Right renal cortex interstitium (tissue), 3 donors: ENCODE data around the gene ITGA7. TPM values are rescaled to one million over a fixed set of nuclear protein-coding genes. Genes with fewer than 3 reads are reported as not detected.
A peak's percentile ranks its signal among the peaks of the same experiment; 100 is the strongest.

Experiments used
- DNase-seq, 3 donors: peaks; one replicate each; pipeline ENCODE4 v3.0.0-alpha.2; 2013; ENCODE audit warnings: low read depth in 3 of 3, low spot score in 2 of 3
- polyA plus RNA-seq, 3 donors: library from polyadenylated mRNA; unstranded; fragments of 120-200 nt; gene quantifications; one replicate each; pipeline ENCODE4 v1.2.1, GENCODE V29; 2013; ENCODE audit not compliant: insufficient read length in 3 of 3

The ITGA7 gene
- polyA plus RNA-seq, 3 donors: 22.3 to 27.7 (median 22.5) TPM

DNA sequence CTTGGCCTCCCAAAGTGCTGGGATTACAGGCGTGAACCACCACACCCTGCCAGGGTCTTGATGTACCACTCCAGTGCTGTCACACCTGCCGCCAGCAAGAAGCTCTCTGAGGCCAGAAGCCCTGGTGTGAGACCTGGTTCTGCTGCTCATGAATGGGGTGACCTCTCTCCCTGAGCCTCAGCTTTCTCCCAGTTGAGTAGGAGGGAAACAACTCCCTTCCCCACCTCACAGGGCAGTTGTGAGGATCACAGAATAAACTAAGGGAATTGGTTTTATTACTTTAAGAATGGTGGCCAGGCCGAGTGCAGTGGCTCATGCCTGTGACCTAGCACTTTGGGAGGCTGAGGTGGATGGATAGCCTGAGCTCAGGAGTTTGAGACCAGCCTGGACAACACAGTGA is 26.9 kb upstream of the ITGA7 start:
- no peak for DNase-seq

DNA sequence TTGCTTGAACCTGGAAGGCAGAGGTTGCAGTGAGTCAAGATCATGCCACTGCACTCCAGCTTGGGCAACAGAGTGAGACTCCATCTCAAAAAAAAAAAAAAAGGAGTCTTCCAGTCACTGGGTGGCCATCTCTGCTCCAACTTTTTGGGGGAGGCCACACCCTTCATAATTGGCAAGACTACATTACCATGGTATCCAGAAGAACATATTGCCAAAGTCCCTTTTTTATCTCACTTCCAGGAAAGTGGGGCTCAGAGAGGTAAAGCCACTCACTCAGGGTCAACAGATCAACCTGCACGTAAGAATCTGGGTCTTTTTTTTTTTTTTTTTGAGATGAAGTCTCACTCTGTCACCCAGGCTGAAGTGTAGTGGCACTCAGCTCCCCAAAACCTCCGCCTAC is 26.2 kb upstream of the ITGA7 start:
- no peak for DNase-seq

DNA sequence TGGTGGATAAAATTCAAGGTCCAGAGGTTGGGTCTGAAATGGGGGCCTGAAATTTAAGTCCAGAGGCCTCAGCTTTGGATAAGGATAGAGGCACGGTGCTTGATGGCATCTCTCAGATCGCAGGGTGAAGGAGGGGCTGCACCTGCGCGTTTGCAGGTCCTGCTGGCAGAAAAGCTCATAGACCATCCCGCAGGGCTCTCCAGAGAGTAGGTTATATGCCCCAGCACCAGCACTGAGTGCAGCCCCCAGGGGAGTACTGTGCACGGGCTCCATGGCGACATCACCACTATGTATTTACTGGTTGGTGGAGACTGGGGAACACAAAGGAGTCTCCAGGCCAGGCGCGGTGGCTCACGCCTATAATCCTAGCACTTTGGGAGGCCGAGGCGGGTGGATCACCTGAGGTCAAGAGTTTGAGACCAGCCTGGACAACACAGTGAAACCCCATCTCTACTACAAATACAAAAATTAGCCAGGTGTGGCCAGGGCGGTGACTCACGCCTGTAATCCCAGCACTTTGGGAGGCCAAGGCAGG is 25.4 kb upstream of the ITGA7 start:
- no peak for DNase-seq

DNA sequence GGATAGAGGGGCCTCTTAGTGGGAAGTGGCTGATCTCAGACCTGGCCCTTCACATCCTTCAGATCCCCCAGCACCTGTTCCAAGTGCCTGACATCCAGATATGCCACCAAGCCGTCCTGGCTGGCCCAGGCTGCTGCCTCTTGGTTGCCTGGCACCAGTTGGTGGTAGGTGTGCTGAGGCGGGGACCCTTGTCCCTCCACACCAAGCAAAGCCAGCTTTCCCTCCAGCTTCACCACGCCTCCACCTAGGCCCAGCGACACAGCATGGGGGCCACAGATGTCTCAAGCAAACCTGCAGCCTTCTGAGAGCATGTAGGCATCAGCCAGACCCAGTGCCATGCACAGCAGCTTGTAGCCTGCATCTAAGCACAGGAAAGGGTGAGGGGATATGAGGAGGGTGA is 24.6 kb upstream of the ITGA7 start:
- DNase-seq: no peak

DNA sequence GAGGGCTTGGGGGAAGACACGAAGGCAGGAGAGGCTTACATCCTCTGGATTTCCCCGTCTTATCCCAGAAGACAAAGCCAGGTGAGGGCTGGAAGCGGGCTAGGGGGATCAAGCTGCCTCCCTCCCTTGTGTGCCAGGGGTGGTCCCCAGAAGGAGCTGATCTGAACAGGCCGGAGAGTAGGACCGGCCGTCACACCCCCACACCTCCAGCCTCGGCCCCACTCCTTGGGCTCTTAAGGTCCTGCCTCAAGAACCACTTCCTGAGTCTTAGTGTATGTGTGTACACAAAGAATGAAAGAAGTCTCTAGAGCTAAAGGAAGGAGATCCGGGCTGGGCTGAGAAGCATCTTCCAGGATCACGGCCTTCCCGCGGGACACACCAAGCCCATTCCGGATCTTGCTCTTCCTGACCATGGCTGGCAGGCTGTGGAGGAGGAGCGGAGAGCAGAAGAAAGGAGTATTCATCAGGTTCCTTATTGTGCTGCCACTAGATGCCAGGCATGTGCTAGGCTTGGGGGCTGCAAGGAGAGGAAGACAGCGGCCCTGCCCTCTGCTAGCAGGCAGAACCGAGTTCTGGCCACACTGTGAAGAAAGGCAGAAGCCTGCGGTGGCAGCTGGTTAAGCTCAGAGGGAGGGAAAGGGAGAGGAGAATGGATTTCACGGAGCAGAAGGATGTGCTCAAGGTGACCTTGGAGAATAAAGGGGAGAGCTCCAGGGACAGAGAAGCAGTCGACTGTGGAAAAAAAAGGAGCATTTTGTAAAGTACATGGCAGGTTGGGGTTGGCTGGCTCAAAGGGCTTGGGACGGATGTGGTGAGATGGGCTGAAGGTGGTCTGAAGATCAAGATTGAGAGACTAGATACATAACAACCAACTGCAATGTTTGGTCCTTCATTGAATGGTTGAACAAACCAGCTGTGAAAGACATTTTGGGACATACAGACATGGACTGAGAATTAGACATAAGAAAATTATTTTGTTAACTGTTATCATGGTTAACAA is 22.4 kb upstream of the ITGA7 start:
- DNase-seq: no peak

DNA sequence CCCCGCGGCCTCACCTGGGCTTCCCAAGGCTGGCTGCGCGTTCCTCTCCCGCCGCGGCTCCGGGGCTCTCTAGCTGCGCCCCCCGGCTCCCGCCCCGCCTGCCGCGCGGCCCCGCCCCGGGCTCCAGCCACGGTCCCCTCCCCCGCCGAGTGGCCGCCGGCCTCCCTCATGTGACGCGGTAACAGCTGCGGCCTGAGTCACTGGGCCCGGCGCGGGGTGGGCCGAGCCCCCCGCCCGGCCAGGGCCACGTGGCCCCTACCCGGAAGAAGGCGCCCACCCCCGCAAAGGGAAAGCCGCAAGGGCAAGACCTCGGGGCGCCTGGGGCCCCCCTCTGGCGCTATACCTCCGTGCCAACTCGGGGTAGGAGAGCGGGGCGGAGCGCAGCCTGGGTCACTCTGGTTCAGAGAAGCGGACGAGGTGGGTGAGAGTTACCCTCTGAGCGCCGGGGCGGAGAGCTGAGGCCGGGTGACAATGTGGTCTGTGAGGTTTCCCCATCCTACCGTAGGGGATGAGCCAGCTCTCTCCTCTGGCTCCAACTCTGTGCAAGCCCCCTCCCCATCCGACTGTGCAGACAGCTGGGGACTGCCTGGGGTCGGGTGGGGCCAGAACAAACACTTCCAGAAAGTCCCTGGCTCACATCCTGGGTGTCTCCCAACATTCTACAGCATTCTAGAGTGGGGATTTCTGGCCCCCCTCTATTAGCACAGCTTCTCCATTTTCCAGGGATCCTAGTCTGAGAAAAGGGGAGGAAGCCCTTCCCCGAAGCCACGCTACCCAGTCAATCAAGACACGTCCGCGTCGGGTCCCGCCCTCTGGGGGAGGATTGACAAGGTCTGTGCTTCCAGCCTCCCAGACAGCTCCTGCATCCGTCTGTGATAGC is 21.5 kb upstream of the ITGA7 start, which contains the start of gene CD63:
Gene CD63 (minus strand): TSS at position 71 of the 880 bp plus-strand sequence. CDS start 668 bp downstream, outside the sequence.
- peak in 1 of 3 donors; percentile 78 for DNase-seq

DNA sequence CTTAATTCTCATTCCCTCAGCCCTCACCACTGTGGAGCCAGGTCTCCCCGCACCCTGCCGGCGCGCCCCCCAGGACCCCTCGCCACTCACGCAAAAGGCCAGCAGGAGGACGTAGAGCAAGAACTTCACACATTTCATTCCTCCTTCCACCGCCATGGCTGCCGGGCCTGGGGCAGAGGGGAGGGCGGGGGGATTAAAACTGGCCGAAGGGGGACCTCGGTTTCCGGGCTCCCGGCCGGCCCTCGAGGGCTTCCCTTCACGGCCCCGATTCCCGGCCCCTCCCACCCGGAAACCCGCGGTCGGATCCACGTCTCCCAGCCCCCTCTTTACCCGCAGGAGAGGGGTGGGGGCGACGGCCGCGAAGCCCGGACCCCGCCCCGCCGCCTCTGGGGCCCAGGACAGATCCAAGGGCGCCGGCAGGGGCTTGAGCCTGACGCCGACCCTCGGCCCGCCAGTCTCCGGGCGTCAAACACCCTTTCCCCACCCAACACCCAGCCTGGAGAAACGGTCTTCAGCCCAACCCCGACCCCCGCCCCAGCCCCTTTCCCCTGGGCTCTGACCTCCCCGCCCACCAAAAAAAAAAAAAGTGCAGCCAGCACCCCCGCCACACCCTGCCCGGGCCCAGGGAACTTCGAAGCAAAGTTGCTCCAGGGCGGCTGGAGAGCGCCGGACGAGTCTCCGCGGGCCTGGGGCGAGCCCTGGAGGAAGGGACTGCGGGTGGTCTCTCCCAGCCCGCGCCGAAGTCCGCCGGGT is 20.7 kb upstream of the ITGA7 start:
- no peak for DNase-seq

DNA sequence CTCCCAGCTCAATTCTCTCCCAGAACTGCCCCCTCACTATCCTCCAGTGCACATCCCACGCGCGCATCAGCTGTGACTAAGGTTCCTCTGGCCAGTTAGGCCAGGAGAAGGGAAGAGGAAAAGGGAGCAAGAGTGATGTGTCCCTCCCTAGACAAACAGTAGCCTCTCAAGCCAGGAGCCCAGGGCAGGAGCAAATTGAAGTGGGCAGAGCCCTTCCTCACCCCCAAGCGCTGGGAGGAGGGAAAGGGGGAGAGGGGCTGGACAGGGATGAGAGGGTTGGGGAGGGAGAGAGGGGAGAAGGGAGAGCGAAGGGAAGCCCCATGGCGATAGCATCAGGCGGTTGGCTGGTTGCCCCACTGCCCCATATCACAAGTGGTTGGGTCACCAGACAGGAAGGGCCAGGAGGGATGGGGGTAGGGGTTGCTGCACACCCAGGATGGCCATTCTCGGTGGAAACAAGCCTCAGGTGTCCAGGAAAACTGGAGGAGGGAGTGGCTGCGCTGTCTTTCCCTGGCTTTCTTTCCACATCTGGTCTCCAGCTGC is 20.0 kb upstream of the ITGA7 start:
- no peak for DNase-seq

DNA sequence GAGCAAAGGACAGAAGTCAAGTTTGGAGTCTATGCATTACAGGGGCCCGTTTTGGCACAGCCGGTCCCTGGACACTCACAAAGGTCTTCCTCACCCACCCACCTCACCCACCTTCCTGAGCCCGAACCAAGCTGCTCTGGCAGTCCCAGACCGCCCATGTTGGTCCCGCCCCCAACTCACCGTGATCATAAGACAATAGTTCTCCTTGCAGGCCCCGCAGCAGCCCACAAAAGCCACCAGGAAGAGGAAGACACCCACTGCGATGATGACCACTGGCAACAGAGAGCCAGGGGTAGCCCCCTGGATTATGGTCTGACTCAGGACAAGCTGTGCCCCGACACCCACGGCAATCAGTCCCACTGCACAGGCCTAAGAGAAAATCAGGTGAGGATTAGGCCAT is 19.3 kb upstream of the ITGA7 start:
- DNase-seq: no peak

DNA sequence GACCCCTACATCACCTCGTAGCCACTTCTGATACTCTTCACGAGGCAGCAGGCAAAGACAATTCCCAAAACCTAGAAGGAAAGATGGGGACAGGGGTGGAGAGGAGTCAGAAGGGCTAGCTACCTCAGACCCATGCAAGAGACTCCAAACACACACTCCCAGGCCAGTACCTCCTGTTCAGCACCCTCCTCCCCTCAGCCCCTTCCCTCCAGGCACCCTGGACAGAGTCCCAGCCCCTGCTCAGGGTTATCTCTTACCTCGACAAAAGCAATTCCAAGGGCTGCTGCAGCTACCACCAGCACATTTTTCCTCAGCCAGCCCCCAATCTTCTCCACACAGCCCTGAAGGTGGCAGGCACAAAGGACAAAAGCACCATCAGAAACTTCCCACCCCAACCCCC is 17.9 kb upstream of the ITGA7 start:
- DNase-seq: no peak

DNA sequence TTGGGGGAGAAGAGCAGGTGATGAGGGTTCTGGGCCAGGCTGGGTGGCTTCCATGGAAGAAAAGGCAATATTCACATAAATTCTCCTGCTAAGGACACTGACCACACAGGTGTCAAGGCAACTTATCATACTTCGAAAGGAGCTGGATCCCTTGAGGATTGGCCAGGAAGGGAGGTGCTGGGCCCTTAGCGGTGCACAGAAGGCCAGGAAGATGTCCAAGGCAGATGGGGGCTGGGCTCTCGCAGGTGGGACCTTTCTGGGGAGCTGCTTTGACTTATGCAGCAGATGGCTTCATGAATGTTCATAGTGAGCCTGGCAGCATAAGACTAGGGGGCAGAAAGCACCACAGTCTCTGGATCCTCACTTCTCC is 17.2 kb upstream of the ITGA7 start:
- DNase-seq: no peak

DNA sequence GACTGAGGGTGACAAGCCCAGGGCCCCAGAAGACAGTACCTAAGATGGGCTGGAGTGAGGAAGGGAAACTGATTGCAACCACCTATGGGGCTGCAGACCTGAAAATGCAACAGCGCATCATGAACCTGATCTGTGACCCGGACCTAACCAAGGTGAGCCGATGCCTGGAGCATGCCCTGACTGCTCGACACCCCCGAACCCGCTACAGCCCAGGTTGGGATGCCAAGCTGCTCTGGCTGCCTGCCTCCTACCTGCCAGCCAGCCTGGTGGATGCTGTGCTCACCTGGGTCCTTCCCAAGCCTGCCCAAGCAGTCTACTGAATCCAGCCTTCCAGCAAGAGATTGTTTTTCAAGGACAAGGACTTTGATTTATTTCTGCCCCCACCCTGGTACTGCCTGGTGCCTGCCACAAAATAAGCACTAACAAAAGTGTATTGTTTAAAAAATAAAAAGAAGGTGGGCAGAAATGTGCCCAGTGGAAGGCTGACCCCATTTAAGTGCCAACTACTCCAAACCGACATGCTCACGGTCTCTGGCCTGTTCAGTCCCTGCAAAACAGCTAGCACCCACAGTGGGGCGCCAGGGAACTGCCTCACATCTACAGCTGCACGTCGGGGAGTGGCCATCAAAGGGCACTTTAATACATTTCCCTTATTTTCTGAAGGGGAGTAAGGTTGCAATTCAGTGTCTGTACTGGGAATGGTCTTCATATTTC is 16.7 kb upstream of the ITGA7 start:
- no peak for DNase-seq

DNA sequence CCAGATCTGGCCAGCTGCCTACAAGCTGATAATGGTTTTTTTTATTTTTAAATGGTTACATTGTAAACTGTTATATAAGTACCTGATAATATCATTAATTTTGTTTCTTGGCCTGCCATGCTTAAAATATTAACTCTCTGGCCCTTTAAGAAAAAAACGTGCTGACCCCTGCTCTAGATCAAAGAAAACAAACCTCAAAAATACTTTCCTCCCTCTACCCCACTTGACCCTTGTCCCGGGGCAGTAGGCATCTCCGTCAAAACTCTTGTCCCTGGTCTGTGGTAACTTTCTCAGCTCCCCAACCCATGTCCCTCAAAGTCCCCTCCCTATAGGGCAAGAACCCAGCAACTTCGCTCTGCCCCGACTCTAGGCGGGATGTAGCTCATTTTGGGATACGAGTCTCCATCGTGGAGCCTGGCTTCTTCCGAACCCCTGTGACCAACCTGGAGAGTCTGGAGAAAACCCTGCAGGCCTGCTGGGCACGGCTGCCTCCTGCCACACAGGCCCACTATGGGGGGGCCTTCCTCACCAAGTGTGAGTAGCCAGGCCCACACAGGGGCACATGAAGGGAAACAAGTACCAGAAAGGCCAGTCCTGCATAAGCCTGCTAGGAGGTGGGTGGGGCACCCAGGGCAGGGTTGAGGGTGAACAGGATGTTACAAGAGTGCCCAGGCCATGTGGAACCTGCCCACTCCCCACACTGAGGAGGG is 16.0 kb upstream of the ITGA7 start:
- DNase-seq: no peak

DNA sequence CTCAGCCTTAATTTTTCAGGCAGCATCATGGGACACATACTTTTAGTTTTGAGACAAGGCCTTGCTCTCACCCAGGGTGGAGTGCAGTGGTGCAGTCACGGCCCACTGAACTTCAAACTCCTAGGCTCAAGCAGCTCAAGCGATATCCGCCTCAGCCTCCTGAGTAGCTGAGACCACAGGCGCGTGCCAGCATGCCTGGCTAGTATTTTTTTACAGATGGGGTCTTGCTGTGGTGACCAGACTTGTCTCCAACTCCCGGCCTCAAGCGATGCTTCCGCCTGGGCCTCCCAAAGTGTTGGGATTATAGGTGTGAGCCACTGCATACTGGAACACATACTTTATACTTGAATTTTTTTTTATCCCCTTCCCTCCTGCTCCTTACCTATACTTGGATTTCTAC is 15.2 kb upstream of the ITGA7 start:
- no peak for DNase-seq

DNA sequence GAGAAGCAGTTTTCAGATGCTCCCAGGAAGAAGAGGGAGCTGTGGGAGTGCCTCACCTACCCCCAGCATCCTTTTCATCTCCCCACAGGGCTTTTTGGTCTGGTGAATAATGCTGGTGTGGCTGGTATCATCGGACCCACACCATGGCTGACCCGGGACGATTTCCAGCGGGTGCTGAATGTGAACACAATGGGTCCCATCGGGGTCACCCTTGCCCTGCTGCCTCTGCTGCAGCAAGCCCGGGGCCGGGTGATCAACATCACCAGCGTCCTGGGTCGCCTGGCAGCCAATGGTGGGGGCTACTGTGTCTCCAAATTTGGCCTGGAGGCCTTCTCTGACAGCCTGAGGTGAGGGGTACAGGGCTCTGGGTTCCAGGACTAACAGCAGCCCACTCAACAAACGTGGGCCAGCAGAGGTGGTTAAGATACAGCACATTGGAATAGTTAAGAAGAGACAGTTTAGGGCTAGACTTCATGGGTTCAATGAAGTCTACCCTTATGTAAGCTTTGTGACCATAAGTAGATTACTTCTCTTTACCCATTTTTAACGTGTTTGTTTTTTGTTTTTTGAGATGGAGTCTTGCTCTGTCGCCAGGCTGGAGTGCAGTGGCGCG is 14.0 kb upstream of the ITGA7 start:
- DNase-seq: no peak

DNA sequence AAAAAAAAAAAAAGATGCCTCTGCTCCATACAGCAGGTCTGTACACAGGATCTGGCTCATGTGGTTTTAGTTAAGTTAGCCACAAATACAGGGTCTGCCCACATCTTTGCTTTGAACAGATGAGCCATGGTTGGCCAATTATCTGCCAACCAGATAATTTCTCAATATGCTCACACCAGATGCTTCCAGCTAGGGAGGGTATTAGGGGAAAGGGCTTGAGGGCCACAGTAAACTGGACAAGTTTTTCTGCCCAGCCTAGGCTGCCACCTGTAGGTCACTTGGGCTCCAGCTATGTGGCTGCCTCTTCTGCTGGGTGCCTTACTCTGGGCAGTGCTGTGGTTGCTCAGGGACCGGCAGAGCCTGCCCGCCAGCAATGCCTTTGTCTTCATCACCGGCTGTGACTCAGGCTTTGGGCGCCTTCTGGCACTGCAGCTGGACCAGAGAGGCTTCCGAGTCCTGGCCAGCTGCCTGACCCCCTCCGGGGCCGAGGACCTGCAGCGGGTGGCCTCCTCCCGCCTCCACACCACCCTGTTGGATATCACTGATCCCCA is 13.3 kb upstream of the ITGA7 start:
- DNase-seq: no peak

DNA sequence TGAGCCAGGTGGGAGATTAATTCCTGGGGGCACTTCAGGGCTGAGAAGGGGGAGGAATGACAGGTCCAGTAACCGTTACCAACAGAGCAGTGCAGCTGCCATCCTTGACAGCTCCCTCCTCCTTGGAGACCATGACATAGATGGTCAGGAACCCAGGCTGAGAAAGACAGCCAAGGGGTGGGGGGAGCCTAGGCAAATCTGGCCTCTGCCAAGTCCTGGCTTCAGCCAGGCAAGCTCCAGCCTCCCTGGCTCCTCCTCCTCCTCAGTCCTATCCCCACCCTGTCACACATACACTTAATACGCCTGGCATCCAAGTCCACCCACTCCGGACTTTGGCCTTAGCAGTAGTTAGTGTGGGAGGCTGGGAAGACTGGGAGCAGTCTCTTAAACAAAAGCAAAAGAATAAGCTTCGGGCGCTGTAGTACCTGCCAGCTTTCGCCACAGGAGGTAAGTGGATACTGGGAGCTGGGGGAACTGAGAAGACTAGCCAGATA is 12.4 kb upstream of the ITGA7 start, which contains the start of gene RDH5:
Gene RDH5 (plus strand): TSS at position 323 of the 494 bp plus-strand sequence. CDS start 792 bp downstream, outside the sequence.
- no peak for DNase-seq

DNA sequence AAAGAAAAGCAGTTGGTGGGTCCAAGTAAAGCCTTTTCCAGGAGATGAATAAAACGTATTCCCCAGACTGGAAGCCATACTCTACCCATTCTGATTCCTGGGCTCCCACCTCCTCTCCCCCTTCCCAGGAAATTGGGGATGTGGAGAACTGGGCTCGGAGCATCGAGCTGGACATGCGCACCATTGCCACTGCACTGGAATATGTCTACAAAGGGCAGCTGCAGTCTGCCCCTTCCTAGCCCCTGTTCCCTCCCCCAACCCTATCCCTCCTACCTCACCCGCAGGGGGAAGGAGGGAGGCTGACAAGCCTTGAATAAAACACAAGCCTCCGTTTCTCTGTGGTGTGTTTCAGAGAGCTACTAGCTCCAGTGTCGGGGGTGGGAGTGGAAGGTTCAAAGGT is 11.7 kb upstream of the ITGA7 start:
- no peak for DNase-seq
